ENCODE results near the gene BMPR2. TPM values are rescaled to one million over a fixed set of nuclear protein-coding genes. Genes with fewer than 3 reads are reported as not detected.

Gene BMPR2
- total RNA-seq, 1 experiment from 2014 or later: 12.8 TPM

- no peak overlapping the region for H2AFZ ChIP-seq (ENCODE audit: low read depth, low read length, poor library complexity, severe bottlenecking)
- H3K4me3 ChIP-seq (replicated peaks in 1 of 2; ENCODE audit: low read depth in 1 of 2, low read length in 2 of 2): no peak overlapping the region
- no peaks in the 10 kb centered on the region for H3K27me3 ChIP-seq (ENCODE audit: insufficient read depth, low read length)
- ChIA-PET CTCF (no interaction called here), POLR2A (no interaction called here), RAD21 (ENCODE audit: low non-redundant PET in 1 of 2, low total read pairs in 2 of 2, uncharacterized antibody in 2 of 2, unreplicated experiment in 2 of 2) (no interaction called here)
- H3K9me2 ChIP-seq (ENCODE audit: insufficient read depth): no peaks in the 10 kb centered on the region
- no peak overlapping the region for H3K4me2 ChIP-seq (ENCODE audit: low read length)
- no peak overlapping the region for H3K9ac ChIP-seq (ENCODE audit: low read length)
- no TSS peak for BruUV-seq (replicated peaks)
- intact Hi-C loops (cut with micrococcal nuclease): no loop called here
- ATAC-seq: no peak
- H3K79me2 ChIP-seq (ENCODE audit: insufficient read depth, low read length): 0 out of 2 replicates have a peak, but pooled peaks cover 3% of the 10 kb centered on the region
- H3K36me3 ChIP-seq (ENCODE audit: control insufficient read depth in 1 of 2, insufficient read depth in 2 of 2, low read length in 2 of 2): no peaks in the 10 kb centered on the region
- H4K20me1 ChIP-seq (ENCODE audit: insufficient read depth): no peaks in the 10 kb centered on the region
- H3K9me3 ChIP-seq (ENCODE audit: control insufficient read depth in 1 of 2, insufficient read depth in 1 of 2, low read depth in 1 of 2, low read length in 2 of 2): no peaks in the 10 kb centered on the region
- no peak for DNase-seq (ENCODE audit: low read depth, low spot score)
- no peak overlapping the region for H3K27ac ChIP-seq (ENCODE audit: low read depth, low read length)
- peaks cover 13 to 19% of the 10 kb centered on the region in 2 experiments for H3K4me1 ChIP-seq (ENCODE audit: control insufficient read depth in 1 of 2, insufficient read depth in 2 of 2, low read length in 2 of 2)
- TF ChIP-seq JUND (IDR thresholded peaks at IDR 0.05): no peak
- no peak for TF ChIP-seq EZH2phosphoT487 (IDR thresholded peaks at IDR 0.05; ENCODE audit: borderline replicate concordance)
- TF ChIP-seq SRF (IDR thresholded peaks at IDR 0.05; ENCODE audit: low read depth): no peak
- TF ChIP-seq RAD21 (IDR thresholded peaks at IDR 0.05; ENCODE audit: low read depth): no peak
- no peak for TF ChIP-seq CBX3 (IDR thresholded peaks at IDR 0.05; ENCODE audit: low read depth)
- TF ChIP-seq ZBTB33 (IDR thresholded peaks at IDR 0.05; ENCODE audit: extremely low read depth, insufficient replicate concordance, low read length): no peak
- TF ChIP-seq POLR2AphosphoS5 (IDR thresholded peaks at IDR 0.05; ENCODE audit: low read depth, low read length): no peak
- TF ChIP-seq SP1 (IDR thresholded peaks at IDR 0.05; ENCODE audit: low read depth): no peak
- no peak for TF ChIP-seq ATF3 (IDR thresholded peaks at IDR 0.05)
- no peak for TF ChIP-seq SIN3A (IDR thresholded peaks at IDR 0.05; ENCODE audit: low read depth)
- no peak for TF ChIP-seq CEBPB (IDR thresholded peaks at IDR 0.05; ENCODE audit: low read depth)
- no peak for TF ChIP-seq EGR1 (IDR thresholded peaks at IDR 0.05; ENCODE audit: low read depth)
- TF ChIP-seq REST (IDR thresholded peaks at IDR 0.05; ENCODE audit: low read depth): no peak
These were observed 35.0 kb downstream of the BMPR2 start for GRCh38 chr2:202411097-202411496.

Data from HCT116 (cell line).